RWPE1 (cell line): ENCODE measurements around the gene TRRAP.

ENCODE experiments used
- CTCF ChIA-PET: fragments of 350-600 bp; sonication (Branson Sonifier 250); formaldehyde crosslinking; extraction: SDS; loops from one replicate; lab custom pipeline; 2021; lab: Yijun Ruan, JAX
- POLR2A ChIA-PET: fragments of 400-600 bp; formaldehyde crosslinking; extraction: SDS; loops from one replicate; lab custom pipeline; 2020; ENCODE audit warnings: antibody characterized with exemption; ENCODE audit not compliant: low non-redundant PET; lab: Yijun Ruan, JAX
- DNase-seq: peaks from one replicate; pipeline ENCODE4 v3.0.0; 2012; ENCODE audit warnings: low spot score
- H3K27ac ChIP-seq: fragments of 450-650 bp; 2 replicates; pipeline ENCODE4 v1.5.1; 2017
- CTCF ChIP-seq: fragments of 450-650 bp; conservative IDR thresholded peaks from 2 replicates; pipeline ENCODE4 v1.5.1; 2017; ENCODE audit warnings: low read depth, mild to moderate bottlenecking

TRRAP gene

GRCh38 chr7:98923512-98923911 lies 45.2 kb downstream of the TRRAP start:
- no peak overlapping the region for H3K27ac ChIP-seq
- TF ChIP-seq CTCF = no peak
- POLR2A ChIA-PET = no interaction called here
- CTCF ChIA-PET = interaction anchor here (0.6 kb wide), 1 partner anchor 24 kb away, joined by 3 read pairs; no protein-coding TSS in a partner anchor
- no peak for DNase-seq

GRCh38 chr7:98927125-98927524 lies 48.8 kb downstream of the TRRAP start:
- DNase-seq = no peak
- CTCF ChIA-PET = interaction anchor here (0.6 to 0.8 kb wide), 3 partner anchors 33 to 619 kb away, joined by 3 to 4 read pairs (median 3); no protein-coding TSS in a partner anchor
- no peak for TF ChIP-seq CTCF
- POLR2A ChIA-PET = no interaction called here
- H3K27ac ChIP-seq = no peak overlapping the region

GRCh38 chr7:98930464-98930863 lies 52.1 kb downstream of the TRRAP start:
- no peak for DNase-seq
- ChIA-PET POLR2A (no interaction called here), CTCF (no interaction called here)
- H3K27ac ChIP-seq = no peak overlapping the region
- no peak for TF ChIP-seq CTCF

- CTCF ChIA-PET = no interaction called here
Measured at GRCh38 chr7:98930921-98931320, 52.6 kb downstream of the TRRAP start.

GRCh38 chr7:98933321-98933720 lies 55.0 kb downstream of the TRRAP start:
- no peak for DNase-seq
- no peak for TF ChIP-seq CTCF
- H3K27ac ChIP-seq = no peak overlapping the region
- ChIA-PET POLR2A (no interaction called here), CTCF (no interaction called here)

More at GRCh38 chr7:98930921-98931320, 52.6 kb downstream of the TRRAP start:
- no peak for TF ChIP-seq CTCF
- DNase-seq = no peak
- POLR2A ChIA-PET = no interaction called here
- no peak overlapping the region for H3K27ac ChIP-seq

GRCh38 chr7:98934267-98934666 lies 55.9 kb downstream of the TRRAP start:
- ChIA-PET CTCF (no interaction called here), POLR2A (no interaction called here)
- no peak for DNase-seq
- TF ChIP-seq CTCF = no peak
- no peak overlapping the region for H3K27ac ChIP-seq
